ENCODE data around the gene TNRC6A.
"Not testable (repeated sequence)": the region's sequence is repeated elsewhere in the genome, so short reads cannot be mapped to it uniquely, and the experiment has no call there.

The TNRC6A gene

DNA sequence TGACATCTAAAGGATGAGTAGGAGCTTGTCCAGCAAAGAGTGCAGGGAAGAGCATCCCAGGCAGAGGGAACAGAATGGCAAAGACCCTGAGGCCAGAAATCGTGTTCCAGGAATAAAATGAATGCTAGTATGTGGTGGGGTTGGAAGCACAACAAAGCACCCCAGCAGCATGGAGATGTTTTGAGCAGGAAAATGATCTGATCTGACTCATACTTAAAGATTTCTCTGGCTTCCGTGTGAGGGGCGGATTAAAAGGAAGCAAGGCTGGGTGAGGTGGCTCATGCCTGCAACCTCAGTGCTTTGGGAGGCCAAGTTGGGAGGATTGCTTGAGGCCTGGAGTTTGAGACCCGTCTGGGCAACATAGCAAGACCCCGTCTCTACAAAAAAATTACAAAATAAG lies 118.6 kb downstream of the TNRC6A start:
- Histone ChIP-seq H3K27ac (ENCODE audit: low read depth in 2 of 2, low read length in 2 of 2) (no peak overlapping the region), H3K27me3 (ENCODE audit: control insufficient read depth in 2 of 2, insufficient read depth in 2 of 2, low read length in 2 of 2) (no peaks in the 10 kb centered on the region), H3K9me3 (ENCODE audit: control insufficient read depth in 2 of 2, low read length in 2 of 2) (no peaks in the 10 kb centered on the region), H3K36me3 (ENCODE audit: control insufficient read depth in 2 of 2, insufficient read depth in 2 of 2, low read length in 2 of 2) (no peaks in the 10 kb centered on the region), H3K9ac (ENCODE audit: low read depth in 1 of 2, low read length in 2 of 2) (no peak overlapping the region), H3K4me3 (ENCODE audit: low read length in 2 of 2) (no peak overlapping the region), H3K4me1 (ENCODE audit: control insufficient read depth in 2 of 2, insufficient read depth in 2 of 2, low read length in 2 of 2) (peaks cover 0 to 10% of the 10 kb centered on the region in 2 donors)

DNA sequence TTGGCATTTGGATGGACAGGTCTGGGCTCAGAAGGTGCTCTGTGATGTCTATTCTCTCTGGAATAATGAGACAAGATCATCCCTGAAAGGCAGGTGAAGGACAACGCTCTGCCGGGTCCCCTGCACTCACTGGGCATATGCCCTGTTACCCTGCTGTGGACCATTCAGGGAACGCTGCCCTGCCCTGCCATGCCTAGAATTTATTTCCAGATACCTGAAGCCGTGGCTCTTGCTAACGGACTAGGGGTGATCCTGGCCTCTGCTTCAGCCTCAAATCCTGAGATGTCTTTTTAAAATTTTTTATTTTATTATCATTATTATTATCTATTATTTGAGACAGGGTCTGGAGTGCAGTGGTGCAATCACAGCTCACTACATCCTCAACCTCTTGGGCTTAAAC lies 120.2 kb downstream of the TNRC6A start:
- no peak overlapping the region for H3K27ac ChIP-seq (ENCODE audit: low read depth in 2 of 2, low read length in 2 of 2)
- peaks cover 0 to 10% of the 10 kb centered on the region in 2 donors for H3K4me1 ChIP-seq (ENCODE audit: control insufficient read depth in 2 of 2, insufficient read depth in 2 of 2, low read length in 2 of 2)
- H3K4me3 ChIP-seq (ENCODE audit: low read length in 2 of 2), result no peak overlapping the region
- no peaks in the 10 kb centered on the region for H3K9me3 ChIP-seq (ENCODE audit: control insufficient read depth in 2 of 2, low read length in 2 of 2)
- no peak overlapping the region for H3K9ac ChIP-seq (ENCODE audit: low read depth in 1 of 2, low read length in 2 of 2)
- H3K27me3 ChIP-seq (ENCODE audit: control insufficient read depth in 2 of 2, insufficient read depth in 2 of 2, low read length in 2 of 2), result no peaks in the 10 kb centered on the region
- no peaks in the 10 kb centered on the region for H3K36me3 ChIP-seq (ENCODE audit: control insufficient read depth in 2 of 2, insufficient read depth in 2 of 2, low read length in 2 of 2)

DNA sequence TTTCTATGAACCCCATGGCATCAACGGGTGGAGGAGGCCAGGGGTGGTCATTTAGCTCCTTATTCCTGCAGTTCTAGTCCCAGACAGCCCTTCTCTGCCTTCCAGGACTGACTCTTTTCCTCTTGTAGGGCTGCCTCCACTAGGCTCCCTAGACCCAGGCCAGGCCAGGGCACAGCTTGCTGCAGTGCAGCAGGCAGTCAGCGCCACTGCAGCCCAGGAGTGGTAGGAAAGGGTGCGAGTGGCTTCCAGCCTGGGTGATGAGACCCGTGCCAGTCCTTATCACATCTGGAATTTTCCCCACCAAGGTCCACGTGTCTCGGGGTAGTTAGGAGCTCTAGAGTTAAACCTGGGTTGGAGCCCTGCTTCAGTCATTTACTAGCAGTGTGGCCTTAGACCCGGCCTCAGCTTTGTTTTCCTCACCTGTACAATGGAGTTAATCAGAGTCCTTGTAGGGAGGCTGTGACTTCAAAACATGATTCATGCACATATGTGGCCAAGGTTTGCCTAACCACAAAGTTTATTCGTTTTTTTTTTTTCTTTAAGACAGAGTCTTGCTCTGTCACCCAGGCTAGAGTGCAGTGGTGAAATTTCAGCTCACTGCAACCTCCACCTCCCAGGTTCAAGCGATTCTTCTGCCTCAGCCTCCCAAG lies 121.0 kb downstream of the TNRC6A start:
- no peak overlapping the region for H3K9ac ChIP-seq (ENCODE audit: low read depth in 1 of 2, low read length in 2 of 2)
- H3K36me3 ChIP-seq (ENCODE audit: control insufficient read depth in 2 of 2, insufficient read depth in 2 of 2, low read length in 2 of 2), result no peaks in the 10 kb centered on the region
- no peak overlapping the region for H3K27ac ChIP-seq (ENCODE audit: low read depth in 2 of 2, low read length in 2 of 2)
- H3K9me3 ChIP-seq (ENCODE audit: control insufficient read depth in 2 of 2, low read length in 2 of 2), result no peaks in the 10 kb centered on the region
- no peak overlapping the region for H3K4me3 ChIP-seq (ENCODE audit: low read length in 2 of 2)
- no peaks in the 10 kb centered on the region for H3K27me3 ChIP-seq (ENCODE audit: control insufficient read depth in 2 of 2, insufficient read depth in 2 of 2, low read length in 2 of 2)
- peaks cover 0 to 10% of the 10 kb centered on the region in 2 donors for H3K4me1 ChIP-seq (ENCODE audit: control insufficient read depth in 2 of 2, insufficient read depth in 2 of 2, low read length in 2 of 2)

DNA sequence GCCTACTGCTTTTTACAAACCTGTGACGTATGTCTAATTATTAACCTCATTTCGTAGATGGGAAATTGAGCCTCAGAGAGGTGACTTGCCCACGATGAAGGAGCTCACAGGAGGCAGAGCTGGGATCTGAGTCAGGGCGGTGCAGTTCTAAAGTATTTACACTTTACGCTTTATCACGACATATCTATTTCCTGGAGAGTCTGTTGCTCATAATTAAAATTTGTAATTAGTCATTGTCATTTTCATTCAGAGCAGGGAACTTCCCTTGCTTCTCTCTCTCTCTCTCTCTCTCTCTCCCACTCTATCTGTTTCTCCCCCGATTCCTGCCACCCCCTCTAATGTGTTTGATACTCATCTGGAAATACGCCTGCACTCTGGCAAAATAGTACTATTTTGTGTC lies 122.2 kb downstream of the TNRC6A start:
- Histone ChIP-seq H3K9me3 (ENCODE audit: control insufficient read depth in 2 of 2, low read length in 2 of 2) (no peaks in the 10 kb centered on the region), H3K9ac (ENCODE audit: low read depth in 1 of 2, low read length in 2 of 2) (no peak overlapping the region), H3K27me3 (ENCODE audit: control insufficient read depth in 2 of 2, insufficient read depth in 2 of 2, low read length in 2 of 2) (no peaks in the 10 kb centered on the region), H3K4me3 (ENCODE audit: low read length in 2 of 2) (no peak overlapping the region), H3K4me1 (ENCODE audit: control insufficient read depth in 2 of 2, insufficient read depth in 2 of 2, low read length in 2 of 2) (peaks cover 0 to 1% of the 10 kb centered on the region in 2 donors), H3K36me3 (ENCODE audit: control insufficient read depth in 2 of 2, insufficient read depth in 2 of 2, low read length in 2 of 2) (no peaks in the 10 kb centered on the region), H3K27ac (ENCODE audit: low read depth in 2 of 2, low read length in 2 of 2) (no peak overlapping the region)

DNA sequence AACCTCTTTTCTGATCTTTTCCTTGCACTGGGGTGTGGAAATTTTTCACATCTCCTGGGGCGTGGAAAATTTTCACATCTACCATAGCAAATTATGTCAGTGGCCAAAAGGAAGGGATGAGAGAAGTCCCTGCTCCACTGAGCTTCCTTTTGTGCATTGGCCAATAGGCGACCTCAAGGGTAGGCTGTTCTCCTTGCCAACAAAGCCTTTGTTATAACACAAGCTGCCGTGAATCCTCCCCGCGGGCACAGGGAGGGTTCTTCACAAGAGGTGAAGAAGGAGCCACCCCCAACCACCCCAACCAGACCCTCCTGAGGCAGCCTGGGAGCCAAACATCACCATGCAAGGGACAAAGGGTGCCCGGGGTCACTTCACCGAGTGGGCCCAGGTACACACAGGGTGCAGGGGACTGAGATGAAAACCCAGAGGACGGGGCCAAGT lies 122.8 kb downstream of the TNRC6A start:
- H3K4me3 ChIP-seq (ENCODE audit: low read length in 2 of 2), result no peak overlapping the region
- H3K27me3 ChIP-seq (ENCODE audit: control insufficient read depth in 2 of 2, insufficient read depth in 2 of 2, low read length in 2 of 2), result no peaks in the 10 kb centered on the region
- H3K27ac ChIP-seq (ENCODE audit: low read depth in 2 of 2, low read length in 2 of 2), result no peak overlapping the region
- H3K9me3 ChIP-seq (ENCODE audit: control insufficient read depth in 2 of 2, low read length in 2 of 2), result no peaks in the 10 kb centered on the region
- no peaks in the 10 kb centered on the region for H3K36me3 ChIP-seq (ENCODE audit: control insufficient read depth in 2 of 2, insufficient read depth in 2 of 2, low read length in 2 of 2)
- H3K9ac ChIP-seq (ENCODE audit: low read depth in 1 of 2, low read length in 2 of 2), result no peak overlapping the region
- no peaks in the 10 kb centered on the region for H3K4me1 ChIP-seq (ENCODE audit: control insufficient read depth in 2 of 2, insufficient read depth in 2 of 2, low read length in 2 of 2)

DNA sequence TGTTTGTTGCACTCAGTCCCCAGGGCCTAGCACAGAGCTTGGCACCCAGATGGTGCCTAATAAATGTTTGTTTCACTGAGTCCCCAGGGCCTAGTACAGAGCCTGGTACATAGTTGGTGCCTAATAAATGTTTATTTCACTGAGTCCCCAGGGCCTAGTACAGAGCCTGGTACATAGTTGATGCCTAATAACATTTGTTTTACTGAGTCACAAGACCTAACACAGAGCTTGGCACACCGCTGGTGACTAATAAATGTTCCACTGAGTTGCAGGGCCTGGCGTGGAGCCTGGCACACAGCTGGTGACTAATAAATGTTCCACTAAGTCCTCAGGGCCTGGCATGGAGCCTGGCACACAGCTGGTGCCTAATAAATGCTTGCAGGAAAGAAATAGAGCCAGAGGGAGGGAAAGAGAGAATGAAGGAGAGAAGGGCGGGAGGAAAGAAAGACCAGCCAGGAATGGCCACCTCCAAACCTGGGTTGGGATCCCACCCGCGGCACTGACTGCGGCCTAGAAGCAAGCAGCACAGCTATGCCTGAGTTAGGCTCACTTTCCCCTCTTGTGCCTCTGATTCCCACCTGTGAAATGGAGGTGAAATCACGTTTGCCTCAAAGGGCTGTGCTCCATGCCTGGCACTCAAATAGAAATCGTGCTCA lies 123.8 kb downstream of the TNRC6A start:
- Histone ChIP-seq H3K9me3 (ENCODE audit: control insufficient read depth in 2 of 2, low read length in 2 of 2) (no peaks in the 10 kb centered on the region), H3K27ac (ENCODE audit: low read depth in 2 of 2, low read length in 2 of 2) (no peak overlapping the region), H3K9ac (ENCODE audit: low read depth in 1 of 2, low read length in 2 of 2) (no peak overlapping the region), H3K27me3 (ENCODE audit: control insufficient read depth in 2 of 2, insufficient read depth in 2 of 2, low read length in 2 of 2) (no peaks in the 10 kb centered on the region), H3K4me1 (ENCODE audit: control insufficient read depth in 2 of 2, insufficient read depth in 2 of 2, low read length in 2 of 2) (no peaks in the 10 kb centered on the region), H3K36me3 (ENCODE audit: control insufficient read depth in 2 of 2, insufficient read depth in 2 of 2, low read length in 2 of 2) (no peaks in the 10 kb centered on the region), H3K4me3 (ENCODE audit: low read length in 2 of 2) (no peak overlapping the region)

DNA sequence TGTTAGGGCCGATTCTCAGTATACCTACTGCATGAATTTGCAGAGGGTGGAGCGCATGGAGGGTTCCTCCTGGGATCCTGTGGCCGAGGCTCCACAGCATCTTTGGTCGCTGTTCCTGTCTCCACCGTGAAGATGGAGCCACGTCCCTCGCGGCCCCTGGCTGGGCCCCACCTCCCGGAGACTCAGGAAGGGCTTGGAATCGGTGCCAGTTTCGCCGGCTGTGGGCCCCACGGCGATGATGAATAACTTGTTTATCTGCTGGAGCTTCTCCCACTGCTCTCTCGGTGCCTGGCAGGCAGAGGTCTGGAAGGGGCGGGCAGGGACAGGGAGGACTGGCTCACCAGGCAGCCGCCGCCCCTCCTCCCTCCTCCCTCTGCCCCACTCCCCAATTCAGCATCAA lies 124.4 kb downstream of the TNRC6A start:
- Histone ChIP-seq H3K36me3 (ENCODE audit: control insufficient read depth in 2 of 2, insufficient read depth in 2 of 2, low read length in 2 of 2) (no peaks in the 10 kb centered on the region), H3K9ac (ENCODE audit: low read depth in 1 of 2, low read length in 2 of 2) (no peak overlapping the region), H3K4me3 (ENCODE audit: low read length in 2 of 2) (no peak overlapping the region), H3K4me1 (ENCODE audit: control insufficient read depth in 2 of 2, insufficient read depth in 2 of 2, low read length in 2 of 2) (no peaks in the 10 kb centered on the region), H3K9me3 (ENCODE audit: control insufficient read depth in 2 of 2, low read length in 2 of 2) (no peaks in the 10 kb centered on the region), H3K27ac (ENCODE audit: low read depth in 2 of 2, low read length in 2 of 2) (no peak overlapping the region), H3K27me3 (ENCODE audit: control insufficient read depth in 2 of 2, insufficient read depth in 2 of 2, low read length in 2 of 2) (no peaks in the 10 kb centered on the region)

DNA sequence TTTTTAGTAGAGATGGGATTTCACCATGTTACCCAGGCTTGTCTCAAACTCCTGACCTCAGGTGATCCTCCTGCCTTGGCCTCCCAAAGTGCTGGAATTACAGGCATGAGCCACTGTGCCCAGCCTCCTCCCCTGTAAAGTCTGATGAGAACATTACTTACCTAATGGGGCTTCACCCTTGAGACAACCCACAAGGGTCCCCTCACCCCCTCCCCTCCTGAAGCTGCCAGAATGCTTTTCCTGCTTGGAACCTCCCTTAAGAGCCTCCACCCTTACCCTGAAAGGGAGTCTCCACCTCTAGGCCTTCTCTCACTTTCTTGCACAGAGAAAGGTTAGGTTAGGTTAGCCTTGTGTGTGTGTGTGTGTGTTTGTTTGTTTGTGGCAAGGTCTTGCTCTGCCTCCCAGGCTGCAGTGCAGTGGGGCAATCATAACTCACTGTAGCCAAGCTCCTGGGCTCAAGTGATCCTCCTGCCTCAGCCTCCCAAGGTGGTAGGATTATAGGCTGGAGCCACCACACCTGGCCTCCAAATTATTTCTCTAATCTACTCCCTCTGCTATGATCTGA lies 125.2 kb downstream of the TNRC6A start:
- Histone ChIP-seq H3K27ac (ENCODE audit: low read depth in 2 of 2, low read length in 2 of 2) (no peak overlapping the region), H3K9ac (ENCODE audit: low read depth in 1 of 2, low read length in 2 of 2) (no peak overlapping the region)

DNA sequence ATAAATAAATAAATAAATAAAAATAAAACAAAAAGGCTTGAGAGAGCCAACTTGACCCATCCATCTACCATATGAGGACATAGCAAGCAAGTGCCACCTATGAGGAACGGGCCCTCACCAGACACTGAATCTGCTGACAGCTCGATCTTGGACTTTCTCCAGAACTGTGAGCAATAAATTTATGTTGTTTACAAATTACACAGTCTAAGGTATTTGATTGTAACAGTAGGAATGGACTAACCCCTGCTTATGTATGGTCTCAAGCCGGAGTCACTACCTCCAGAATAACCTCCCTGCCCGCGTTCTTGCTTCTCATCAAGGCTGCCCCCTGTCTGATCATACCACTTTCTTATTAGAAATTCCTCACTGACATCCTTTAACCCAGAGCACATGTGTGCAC lies 126.2 kb downstream of the TNRC6A start:
- H3K9me3 ChIP-seq (ENCODE audit: control insufficient read depth in 2 of 2, low read length in 2 of 2), result no peaks in the 10 kb centered on the region
- H3K36me3 ChIP-seq (ENCODE audit: control insufficient read depth in 2 of 2, insufficient read depth in 2 of 2, low read length in 2 of 2), result no peaks in the 10 kb centered on the region
- no peak overlapping the region for H3K9ac ChIP-seq (ENCODE audit: low read depth in 1 of 2, low read length in 2 of 2)
- no peak overlapping the region for H3K27ac ChIP-seq (ENCODE audit: low read depth in 2 of 2, low read length in 2 of 2)
- H3K27me3 ChIP-seq (ENCODE audit: control insufficient read depth in 2 of 2, insufficient read depth in 2 of 2, low read length in 2 of 2), result no peaks in the 10 kb centered on the region
- no peak overlapping the region for H3K4me3 ChIP-seq (ENCODE audit: low read length in 2 of 2)
- peaks cover 0 to 2% of the 10 kb centered on the region in 2 donors for H3K4me1 ChIP-seq (ENCODE audit: control insufficient read depth in 2 of 2, insufficient read depth in 2 of 2, low read length in 2 of 2)

More for the DNA sequence above, 125.2 kb downstream of the TNRC6A start:
- peaks cover 0 to 2% of the 10 kb centered on the region in 2 donors for H3K4me1 ChIP-seq (ENCODE audit: control insufficient read depth in 2 of 2, insufficient read depth in 2 of 2, low read length in 2 of 2)
- H3K36me3 ChIP-seq (ENCODE audit: control insufficient read depth in 2 of 2, insufficient read depth in 2 of 2, low read length in 2 of 2), result no peaks in the 10 kb centered on the region
- no peaks in the 10 kb centered on the region for H3K9me3 ChIP-seq (ENCODE audit: control insufficient read depth in 2 of 2, low read length in 2 of 2)
- no peaks in the 10 kb centered on the region for H3K27me3 ChIP-seq (ENCODE audit: control insufficient read depth in 2 of 2, insufficient read depth in 2 of 2, low read length in 2 of 2)
- no peak overlapping the region for H3K4me3 ChIP-seq (ENCODE audit: low read length in 2 of 2)

DNA sequence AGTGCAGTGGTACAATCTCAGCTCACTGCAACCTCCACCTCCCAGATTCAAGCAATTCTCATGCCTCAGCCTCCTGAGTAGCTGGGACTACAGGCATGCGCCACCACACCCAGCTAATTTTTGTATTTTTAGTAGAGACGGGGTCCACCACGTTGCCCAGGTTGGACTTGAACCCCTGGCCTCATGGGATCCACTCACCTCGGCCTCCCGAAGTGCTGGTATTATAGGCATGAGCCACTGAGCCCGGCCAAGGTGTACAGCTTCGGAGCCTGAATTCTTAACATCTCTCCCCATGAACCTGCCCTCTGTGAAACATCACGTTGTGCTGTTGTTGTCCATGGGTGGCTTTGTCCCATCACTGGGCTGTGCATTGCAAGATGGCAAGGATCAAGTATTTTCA lies 127.4 kb downstream of the TNRC6A start:
- not testable (repeated sequence) for H3K27me3 ChIP-seq (ENCODE audit: control insufficient read depth in 2 of 2, insufficient read depth in 2 of 2, low read length in 2 of 2); H3K9ac ChIP-seq (ENCODE audit: low read depth in 1 of 2, low read length in 2 of 2); H3K36me3 ChIP-seq (ENCODE audit: control insufficient read depth in 2 of 2, insufficient read depth in 2 of 2, low read length in 2 of 2); H3K4me3 ChIP-seq (ENCODE audit: low read length in 2 of 2); H3K9me3 ChIP-seq (ENCODE audit: control insufficient read depth in 2 of 2, low read length in 2 of 2); H3K27ac ChIP-seq (ENCODE audit: low read depth in 2 of 2, low read length in 2 of 2); H3K4me1 ChIP-seq (ENCODE audit: control insufficient read depth in 2 of 2, insufficient read depth in 2 of 2, low read length in 2 of 2)
